GM12874 (cell line): ENCODE data around the gene GRB10.

Source experiments
- CTCF ChIP-seq: IDR thresholded peaks from 2 replicates; pipeline ENCODE4 v1.5.1; 2011; ENCODE audit warnings: low read depth, mild to moderate bottlenecking, control low read depth, low read length, moderate library complexity; ENCODE audit not compliant: insufficient read depth

The GRB10 gene

DNA sequence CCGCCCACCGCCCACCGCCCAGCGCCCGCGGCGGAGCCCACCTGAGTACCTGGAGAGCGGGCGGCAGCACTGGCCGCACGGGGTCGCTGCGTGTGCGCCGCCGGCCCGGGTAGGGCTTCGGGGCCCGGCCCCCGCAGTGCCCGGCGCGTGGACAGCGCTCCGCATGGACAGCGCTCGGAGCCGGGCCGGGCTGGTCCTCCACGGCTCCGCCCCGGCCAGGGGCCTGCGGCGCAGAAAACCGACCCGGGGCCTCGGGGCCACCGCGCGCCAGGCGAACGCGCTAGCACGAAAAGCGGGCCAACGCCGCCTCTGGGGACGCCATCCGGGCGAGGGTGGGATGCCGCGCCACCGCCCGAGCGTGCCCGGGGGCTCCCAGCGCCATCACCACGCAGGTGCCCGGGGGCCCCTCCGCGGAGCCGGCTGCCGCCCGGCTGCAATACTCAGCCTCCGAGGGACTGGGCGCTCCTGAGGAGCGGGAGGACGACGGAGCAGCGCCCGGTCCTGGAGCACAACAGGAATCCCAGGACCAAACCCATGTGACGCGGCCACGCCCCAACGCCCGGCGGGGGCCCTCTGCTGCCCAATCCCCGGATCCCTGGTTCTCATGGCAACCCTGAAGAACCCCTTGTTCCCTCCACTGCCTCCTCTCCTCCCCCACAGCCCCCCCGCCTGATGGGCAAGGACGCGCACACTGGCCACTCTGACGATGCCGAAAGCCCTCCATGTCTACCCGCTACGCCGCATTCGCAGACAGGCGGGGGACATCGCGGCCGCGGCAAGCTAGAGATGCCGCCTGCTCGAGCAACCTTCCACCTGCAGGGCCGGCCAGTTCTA lies at the start of gene GRB10:
Gene GRB10, minus strand, starts transcription at position 522 of the 834 bp plus-strand sequence. CDS start 50,574 bp downstream, outside the sequence.
- TF ChIP-seq CTCF, result no peak

GRCh38 chr7:50828801-50829200 lies 46.1 kb upstream of the GRB10 start:
- TF ChIP-seq CTCF, result no peak

DNA sequence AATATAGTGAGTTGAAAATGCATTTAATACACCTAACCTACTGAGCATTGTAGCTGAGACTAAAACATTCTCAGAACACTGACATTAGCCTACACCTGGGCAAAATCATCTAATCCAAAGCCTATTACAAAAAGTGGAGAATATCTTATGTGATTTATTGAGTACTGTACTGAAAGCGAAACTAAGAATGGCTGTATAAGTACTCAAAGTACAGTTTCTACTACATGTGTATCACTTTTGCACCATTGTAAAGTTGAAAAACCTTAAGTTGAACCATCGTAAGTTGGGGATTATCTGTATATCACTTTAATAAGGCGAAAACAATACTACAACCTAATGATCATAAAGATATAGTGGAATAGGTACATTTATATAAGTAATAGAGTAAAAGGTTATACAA lies 45.4 kb upstream of the GRB10 start:
- no peak for TF ChIP-seq CTCF

- TF ChIP-seq CTCF, result no peak
These were observed 44.6 kb upstream of the GRB10 start for GRCh38 chr7:50827281-50827680.

GRCh38 chr7:50826371-50827172 lies 43.9 kb upstream of the GRB10 start:
- no peak for TF ChIP-seq CTCF

DNA sequence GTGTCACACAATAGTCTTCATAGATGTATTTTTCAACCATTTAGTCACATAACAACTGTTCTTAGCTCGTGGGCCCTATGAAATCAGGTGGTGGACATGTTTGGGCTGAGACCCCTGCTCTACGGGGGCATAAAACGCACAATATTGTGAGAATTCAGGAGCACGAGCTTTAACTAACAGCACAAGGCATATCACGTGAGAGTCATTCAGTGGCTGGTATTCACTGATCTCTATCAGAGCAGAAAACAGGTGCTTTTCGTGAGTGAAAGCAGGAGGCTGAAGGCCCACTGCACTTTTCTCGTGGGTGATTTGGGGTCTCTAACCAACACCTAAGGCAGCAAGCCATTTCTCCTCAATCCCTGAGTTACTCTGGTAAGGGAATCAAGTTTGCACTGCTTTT lies 42.8 kb upstream of the GRB10 start:
- TF ChIP-seq CTCF, result no peak

- TF ChIP-seq CTCF, result no peak
These were observed 42.2 kb upstream of the GRB10 start for GRCh38 chr7:50824882-50825281.
